HG02852 (cell line): ENCODE results near the gene PXMP2.

Experiments used
- ATAC-seq: cut with Tn5 transposase; IDR thresholded peaks from one replicate; pipeline ENCODE4 v1.9.1; 2021; ENCODE audit warnings: mild to moderate bottlenecking, moderate library complexity; ENCODE audit not compliant: unreplicated experiment

PXMP2 gene

DNA sequence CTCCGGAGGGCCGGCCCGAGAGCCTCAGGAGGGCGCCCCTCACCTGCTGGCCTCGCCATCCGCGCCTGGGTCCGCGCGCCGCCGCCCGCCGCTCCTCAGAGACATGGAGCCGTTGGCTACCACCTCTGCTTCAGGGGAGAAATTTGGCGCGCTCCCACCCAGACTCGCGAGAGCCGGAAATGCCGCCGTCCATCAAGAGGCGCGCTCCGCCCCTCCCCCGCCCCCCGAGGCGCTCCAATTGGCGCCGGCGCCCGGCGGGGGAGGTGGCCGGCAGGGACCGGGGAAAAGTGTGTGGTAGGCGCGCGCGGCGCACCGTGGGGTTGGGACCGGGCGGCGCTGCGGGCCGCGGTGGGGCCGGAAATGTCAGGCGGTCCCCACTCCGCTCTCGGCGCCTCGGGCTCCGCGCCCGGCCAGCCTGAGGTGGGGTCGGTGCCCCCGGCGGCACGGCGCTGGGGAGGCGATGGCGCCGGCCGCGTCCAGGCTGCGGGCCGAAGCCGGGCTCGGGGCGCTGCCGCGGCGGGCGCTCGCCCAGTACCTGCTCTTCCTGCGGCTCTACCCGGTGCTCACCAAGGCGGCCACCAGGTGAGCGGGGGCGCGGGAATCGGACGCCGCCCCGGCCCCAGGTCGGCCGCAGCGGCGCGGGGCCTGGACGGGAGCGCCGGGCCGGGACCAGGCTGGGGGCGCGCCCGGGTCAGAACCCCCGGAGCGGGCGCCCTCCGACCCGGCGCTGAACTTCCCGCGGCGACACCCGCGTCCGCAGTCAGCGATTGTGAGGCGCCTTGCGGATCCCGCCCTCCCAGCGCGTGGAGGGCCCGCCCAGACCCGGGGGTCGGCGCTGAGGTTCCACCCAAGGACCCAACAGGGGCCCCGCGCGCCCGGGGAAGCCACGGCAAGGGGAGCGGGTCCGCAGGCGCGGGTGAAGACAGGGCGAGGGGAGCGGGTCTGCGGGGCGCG lies at the start of gene PXMP2, which contains the start of gene POLE:
Gene PXMP2, plus strand, starts transcription at position 377 of the 954 bp plus-strand sequence. Its CDS starts 84 bp downstream, at position 461.
Gene POLE, minus strand, starts transcription at position 132 of the 954 bp plus-strand sequence. Its CDS starts 27 bp downstream, at position 105.
- ATAC-seq = peak; percentile 85

DNA sequence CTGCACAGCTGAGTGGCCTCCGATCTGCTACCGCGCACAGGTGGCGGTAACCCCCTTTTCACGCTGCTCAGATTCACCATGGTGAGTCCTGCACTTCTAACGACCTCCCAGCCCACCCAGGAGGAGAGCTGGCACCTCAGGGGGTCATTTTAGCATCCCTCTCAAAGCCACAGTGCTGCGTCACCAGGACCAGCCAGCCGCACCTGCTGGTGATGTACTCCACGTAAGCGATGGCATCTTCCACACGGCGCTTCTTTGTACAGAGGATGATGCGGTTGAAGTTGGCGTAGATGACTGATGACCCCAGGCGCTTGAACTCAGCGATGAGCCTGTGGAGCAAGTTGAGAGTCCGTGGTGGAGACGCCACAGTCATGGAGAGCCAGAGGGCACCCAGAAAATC lies 49.6 kb upstream of the PXMP2 start:
- no peak for ATAC-seq

DNA sequence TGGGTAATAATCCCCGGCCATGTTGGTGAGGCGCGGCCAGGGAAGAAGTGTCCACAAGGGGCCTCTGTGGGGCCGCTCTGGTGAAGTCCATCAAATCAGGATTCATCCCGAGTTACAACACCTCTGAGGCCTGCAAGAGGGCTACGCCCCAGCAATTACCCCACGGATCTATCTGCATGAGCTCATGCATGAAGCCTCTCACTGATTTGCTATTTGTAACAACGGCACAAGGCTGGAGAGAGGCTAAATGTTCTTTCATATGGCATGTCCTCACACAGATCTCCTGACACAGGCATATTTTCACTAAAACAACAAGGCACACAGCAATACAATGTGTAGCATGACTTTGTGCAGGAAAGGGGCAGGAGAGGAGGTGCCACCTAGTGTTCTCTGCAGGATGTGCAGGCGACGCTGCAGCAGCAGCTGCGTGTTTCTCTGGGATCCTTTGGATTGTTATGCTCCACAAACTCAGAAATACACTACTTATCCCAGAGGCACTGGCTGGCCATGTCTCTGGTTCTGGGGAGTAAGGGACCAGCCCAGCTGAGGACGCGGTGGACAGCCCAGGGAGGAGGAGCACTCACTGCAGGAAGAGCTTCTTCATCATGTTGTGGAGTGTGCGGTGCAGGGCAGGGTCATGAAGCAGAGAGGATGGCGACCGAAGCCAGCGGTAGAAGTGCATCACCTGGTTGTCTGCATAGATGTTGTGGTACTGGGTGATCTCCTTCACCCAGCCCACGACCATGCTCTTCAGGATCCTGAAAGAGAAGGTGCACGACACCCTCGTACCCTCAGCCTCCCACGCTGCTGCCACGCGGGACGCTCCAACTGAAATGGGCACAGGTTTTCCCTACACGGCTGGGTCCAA lies 48.6 kb upstream of the PXMP2 start:
- no peak for ATAC-seq

DNA sequence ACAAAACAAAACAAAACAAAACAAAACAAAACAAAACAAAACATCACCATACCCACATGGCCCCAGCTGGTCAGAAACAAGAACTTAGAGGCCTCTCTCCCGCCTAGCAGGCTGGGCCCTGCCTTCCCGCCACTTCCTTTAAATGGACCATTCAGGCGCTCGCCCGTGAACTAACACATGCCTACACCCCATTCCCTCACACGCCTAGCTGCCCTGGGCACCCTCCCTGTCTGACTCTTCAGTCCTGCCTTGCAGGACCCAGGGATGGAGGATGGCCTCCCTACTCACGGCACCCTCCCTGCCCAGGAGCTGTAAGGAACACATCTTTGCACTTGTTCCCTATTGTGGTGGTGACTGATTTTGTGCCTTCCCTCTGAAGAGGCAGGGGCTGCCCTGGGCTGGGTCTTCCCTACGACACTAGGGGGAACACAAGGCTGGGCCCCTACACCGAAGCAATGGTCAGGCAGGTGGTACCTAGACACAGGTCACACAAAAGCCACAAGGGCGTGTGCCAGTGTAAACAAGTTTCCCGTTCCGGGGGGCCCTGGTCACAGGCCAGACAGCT lies 47.3 kb upstream of the PXMP2 start:
- no peak for ATAC-seq

DNA sequence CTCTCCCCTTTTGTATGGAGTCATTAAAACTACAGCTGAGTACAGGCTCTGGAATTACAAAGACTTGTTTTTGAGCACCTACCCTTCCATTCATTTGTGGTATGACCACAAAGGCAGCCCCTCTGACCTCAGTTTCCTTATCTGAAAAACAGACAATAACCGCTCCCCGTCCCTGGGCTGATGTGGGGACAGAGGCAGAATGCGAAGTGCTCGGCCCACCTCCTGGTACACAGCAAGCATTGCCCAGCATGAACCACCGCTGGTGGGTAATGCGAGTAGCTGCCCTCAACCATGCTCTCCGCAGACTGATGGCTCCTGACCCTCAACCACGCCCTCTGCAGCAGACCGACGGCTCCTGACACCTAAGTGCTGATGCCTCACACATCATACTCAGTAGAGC lies 46.5 kb upstream of the PXMP2 start:
- ATAC-seq = no peak

DNA sequence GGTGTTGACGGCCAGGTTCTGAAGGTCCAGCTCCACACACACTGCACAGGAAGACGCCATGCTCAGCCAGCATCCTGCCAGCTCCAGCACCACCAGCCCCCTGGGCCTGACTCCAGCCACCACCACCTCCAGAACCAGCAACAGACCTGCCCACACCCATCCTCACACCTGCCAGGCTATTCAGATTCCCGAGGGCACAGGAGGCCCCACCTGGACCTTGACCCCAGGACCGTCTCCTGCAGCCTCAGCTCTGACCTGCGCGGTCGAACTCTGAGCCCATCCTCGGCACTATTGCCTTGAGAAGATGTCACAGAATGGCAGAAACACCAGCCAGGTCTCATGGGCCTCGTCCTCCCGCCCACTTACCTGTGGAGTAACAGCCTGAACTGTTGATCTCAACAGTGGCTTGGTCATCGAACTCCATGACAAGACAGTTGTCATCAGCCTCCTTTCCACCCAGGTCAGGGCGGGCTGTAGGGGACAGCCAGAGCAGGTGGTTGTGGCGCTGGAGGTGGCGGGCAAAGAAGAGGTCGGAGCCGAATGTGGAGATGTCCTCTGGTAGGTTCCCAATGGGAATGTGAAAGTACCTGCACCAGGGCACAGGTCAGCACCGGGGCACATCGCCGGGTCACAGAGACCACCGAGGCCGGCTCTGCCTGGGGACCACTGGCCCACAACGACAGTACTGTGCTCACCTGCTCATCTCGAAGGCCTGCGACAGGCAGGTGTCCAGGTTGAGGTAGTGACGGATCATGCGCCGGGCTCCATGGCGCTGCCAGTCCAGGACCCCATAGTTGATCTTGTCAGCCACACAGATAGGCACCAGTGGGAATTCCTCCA lies 45.4 kb upstream of the PXMP2 start:
- no peak for ATAC-seq

DNA sequence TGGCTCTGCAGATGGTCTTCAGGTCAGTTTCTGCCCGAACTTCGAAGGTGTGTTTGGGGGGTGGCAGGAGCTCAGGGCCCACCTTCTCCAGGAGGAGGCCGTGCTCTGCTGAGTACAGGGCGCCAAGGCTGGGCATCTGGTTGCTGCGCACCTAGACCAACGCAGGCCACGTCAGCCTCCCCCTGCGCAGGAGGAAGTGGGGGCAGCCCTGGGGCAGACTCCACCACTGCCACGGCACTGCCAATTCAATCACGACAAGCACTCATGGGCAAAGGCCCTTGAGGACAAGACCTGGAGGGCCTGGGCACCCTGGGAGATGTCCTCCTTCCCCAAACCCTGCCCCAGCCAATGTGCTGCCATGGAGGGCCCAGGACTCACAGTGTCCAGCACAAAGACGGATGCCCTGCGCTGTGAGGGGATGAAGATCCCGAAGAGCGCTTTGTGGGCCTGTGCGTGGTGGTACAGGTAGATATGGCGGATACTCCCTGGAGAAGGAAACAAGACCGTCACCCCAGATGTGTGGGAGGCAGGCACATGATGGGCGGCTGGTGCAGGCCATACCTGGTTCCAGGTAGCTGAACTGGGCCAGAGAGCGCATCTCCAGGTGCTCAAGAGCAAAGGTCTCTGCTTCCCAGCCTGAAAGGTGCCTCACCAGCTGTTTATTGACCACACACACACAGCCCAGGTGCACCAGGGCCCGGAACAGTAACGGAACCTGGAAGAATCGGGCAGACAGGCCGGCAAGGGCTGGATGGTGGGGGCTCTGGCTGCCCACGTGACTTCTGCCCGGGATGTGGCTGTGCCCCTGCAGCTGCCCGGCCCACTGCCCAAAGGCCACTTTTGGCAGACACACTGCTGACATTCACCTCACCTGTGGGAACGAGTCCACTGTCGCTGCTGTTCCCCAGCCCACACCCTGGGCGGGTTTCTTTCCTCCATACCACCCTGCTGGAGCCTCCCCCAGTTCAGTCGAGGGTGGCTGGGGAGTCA lies 44.2 kb upstream of the PXMP2 start:
- no peak for ATAC-seq

DNA sequence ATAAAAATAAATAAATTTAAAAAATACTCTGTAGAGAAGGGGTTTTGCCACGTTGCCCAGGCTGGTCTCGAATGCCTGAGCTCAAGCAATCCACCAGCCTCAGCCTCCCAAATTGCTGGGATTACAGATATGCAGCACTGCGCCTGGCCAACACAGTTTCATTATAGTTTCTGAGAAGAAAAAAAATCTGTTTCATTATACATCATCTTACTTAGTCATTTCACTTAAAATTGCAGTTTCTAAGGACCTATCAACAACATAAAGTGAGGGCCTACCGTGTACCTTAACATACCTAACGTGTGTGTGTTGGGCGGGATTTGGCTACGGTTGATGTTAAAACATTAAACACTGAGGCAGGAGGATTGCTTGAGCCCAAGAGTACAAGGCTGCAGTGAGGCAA lies 40.5 kb upstream of the PXMP2 start:
- no peak for ATAC-seq

DNA sequence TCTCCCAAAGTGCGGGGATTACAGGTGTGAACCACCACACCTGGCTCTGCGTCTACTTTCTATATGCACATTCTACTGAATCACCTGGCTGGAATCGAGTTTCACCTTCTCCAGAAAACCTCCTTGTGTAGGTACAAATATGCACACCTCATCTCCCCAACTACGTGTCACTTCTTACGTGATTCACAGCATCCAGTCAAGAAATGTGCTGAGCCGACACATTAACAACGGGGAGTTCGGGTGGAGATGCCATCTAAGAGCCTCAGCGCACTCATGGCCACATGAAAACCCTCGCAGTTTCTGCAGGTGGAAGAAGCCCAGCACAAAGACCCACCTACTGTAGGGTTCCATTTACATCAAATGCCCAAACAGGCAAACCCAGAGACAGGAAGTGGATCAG lies 39.5 kb upstream of the PXMP2 start:
- ATAC-seq = no peak

DNA sequence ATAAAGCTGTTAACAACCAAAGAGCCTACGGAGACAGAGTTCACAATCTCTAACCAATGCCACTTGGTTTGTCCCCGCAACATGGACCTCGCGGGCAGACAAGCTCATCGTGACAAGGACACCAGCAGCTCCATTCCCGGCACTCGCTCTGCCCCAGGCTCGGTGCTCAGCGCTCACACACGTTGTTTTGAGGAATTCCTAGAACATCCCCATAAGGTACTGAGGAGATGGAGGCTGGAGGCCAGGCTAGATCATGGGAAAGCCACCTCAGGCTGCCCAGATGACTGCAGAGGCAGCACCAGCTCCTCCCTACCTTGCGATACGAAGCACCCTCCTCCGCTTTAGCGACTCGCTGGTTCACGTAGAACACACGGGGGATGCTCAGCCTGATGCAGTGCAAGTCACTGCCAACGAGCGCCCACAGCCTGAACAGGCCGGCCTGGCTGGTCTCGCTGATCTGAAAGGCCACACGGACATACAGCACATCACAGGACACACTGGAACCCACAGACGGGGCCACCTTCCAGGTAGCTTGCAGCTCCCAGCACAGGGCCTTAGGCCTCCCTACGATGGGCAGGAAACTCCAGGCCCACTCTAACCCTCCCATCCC lies 38.7 kb upstream of the PXMP2 start:
- no peak for ATAC-seq

DNA sequence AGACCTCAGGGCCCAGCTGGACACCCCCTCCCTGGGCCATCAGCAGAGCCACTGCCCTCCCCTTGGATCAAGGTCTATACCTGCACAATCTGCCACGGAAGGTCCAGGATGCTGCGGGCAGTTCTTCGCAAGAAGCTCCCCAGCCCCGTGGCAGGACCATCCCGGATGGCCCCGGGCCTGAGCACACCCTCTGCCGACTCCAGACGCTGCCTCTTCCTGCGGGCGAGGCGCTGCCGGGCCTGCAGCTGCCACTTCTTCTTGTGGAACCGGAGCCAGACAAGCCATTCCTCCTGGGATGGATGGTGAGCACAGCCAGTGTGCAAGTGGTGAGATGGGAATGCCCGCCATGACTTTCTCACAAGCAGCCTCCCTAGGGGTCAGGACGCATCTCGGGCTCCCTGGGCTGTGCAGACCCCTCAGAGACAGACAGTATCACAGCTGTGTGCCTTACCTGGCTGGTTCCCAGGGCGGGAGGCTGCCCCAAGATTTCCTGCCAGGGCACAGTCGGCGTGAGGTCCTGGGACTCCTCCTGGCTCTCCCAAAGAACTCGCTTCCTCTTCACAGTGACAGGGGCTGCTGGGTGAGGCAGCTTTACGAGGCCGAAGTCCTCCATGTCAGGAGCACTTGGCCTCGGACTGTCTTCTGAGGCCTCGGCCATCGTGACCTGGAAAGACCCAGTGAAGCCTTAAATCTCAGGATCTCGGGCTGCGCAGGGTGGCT lies 38.0 kb upstream of the PXMP2 start:
- ATAC-seq = no peak

DNA sequence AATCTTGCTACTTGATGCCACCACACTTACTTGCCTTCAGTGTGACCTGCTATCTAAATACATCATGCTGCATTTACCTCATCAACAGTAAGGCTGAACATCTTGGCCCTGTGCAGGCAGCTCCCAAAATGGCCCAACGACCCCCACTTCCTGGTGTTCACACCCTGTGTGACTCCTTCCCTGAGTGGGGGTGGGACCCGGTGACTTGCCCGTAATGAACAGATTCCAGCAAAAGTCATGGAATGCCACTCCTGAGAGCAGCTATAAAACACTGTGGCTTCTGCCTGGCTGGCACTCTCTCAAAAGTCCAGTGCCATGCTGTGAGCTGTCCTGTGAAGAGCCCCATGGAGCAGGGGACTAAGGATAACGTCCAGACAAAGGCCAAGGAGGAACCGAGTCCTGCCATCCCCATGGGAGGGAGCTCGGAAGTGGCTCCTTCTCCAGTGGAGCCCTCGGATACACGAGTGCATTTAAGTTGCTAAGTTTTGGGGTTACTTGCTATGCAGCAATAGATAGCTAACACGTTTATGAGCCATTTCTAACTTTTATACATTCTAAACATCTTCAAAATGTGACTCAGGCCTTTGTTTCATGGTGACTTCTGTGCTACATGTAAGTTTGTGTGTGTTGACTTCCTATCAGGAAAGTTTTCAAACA lies 35.8 kb upstream of the PXMP2 start:
- no peak for ATAC-seq

DNA sequence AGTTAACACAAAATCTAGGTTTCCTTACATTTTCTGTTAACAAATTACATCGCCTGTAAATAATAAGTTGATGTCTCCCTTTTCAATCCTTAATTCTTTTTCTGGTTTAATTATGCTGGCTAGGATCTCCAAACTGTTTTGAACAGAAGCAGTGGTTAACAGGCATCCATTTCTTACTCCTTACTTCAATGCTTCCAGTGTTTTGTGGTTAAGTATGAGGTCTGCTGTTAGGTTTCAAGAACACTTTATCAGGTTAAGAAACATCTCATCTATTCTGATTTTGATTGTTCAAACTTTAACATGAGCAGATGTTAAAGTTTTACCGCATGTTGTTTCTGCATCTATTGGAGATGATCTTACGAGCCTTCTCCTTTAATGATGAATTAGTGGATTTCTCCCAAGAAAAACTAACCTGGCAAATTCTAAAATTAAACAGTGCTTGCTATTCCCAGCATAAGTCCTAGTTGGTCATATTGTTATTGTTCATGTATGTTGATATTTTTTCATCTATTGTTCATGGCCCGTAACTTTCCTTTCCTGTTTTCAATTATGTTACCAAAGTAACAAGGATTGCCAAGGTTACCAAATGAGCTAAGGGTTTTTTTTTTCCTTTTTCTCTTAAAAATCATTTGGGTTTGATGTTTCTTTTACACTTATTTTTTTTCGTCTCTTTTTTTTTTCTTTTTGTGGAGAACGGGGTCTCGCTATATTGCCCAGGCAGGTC lies 33.7 kb upstream of the PXMP2 start:
- no peak for ATAC-seq

DNA sequence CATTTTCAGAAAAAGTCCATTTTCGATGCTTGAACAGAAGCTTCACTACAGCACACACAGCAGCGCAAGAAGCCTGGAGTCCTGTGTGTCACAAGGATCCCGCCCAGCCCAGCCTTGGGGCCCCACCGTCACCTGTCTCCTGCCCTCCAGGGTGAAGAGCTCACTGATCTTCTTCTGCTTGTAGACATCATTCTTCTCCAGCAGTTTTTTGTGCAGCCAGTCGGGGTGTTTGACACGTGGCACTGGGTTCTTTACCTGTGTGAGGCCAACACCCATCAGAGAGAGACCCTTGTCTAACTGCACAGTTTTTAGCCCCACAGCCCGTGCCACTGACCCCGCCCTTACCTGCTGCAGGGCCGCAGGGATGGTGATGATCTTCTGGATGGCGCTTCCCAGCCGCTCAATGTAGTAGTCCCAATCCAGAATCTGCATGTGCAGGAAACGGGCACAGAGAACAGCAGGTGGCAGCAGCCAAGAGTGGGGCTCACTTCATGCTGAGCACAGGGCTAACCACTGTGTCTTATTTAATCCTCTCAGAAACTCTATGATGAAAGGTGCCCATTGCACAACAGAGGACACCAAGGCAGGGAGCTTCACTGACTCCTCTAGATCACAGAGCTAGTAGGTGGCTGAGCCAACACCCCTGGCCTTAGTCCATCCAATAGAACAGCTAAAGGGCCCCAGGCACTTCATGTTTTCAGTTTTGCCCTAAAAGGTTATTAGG lies 30.2 kb upstream of the PXMP2 start:
- no peak for ATAC-seq

DNA sequence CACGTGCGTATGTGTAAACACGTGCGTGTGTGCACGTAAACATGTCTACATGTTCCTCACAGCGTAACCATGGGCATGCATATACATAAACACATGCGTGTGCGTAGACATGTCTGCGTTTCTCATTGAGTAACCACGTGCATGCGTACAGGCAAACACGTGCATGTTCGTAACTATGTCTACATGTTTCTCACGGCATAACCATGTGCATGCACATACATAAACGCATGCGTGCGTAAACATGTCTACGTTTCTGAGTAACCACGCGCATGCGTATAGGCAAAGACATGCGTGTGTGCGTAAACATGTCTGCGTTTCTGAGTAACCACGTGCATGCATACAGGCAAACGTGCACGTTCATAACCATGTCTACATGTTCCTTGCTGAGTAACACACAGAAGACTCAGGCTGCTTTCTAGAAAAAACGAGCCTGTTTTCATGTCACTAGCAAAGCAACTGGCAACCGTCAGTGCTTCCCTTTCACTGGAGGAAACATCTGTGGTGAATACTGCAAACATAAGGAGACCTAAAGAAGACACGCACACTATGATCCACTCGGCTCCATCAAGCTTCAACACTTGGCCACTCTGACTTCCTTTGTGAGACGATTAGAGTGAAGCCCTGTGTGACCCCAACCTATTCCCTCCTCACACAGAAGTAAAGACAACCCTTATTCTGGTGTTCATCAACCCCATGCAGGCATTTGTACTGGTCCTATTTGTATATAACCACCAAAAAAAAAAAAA lies 29.1 kb upstream of the PXMP2 start:
- no peak for ATAC-seq

DNA sequence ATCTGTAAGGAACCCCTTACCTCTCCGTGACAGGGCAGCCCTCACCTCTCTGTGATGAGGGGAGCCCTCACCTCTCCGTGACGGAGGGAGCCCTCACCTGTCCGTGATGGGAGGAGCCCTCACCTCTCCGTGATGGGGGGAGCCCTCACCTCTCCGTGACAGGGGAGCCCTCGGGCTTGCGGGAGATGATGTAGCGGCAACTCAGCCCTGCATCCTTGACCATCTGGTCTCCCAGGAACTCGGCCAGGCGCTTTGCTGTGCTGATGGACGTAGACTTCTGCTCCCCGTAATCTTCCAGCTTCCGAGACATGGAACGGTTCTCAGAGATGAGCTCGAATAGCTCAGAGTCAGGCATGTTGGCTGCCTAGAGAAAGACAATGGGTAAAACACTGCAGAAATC lies 28.2 kb upstream of the PXMP2 start:
- no peak for ATAC-seq
